Measurements from ENCODE around the gene MACROD2. TPM values are rescaled to one million over a fixed set of nuclear protein-coding genes. Genes with fewer than 3 reads are reported as not detected.

Gene MACROD2
- total RNA-seq, 1 experiment from 2014 or later, result not detected

DNA sequence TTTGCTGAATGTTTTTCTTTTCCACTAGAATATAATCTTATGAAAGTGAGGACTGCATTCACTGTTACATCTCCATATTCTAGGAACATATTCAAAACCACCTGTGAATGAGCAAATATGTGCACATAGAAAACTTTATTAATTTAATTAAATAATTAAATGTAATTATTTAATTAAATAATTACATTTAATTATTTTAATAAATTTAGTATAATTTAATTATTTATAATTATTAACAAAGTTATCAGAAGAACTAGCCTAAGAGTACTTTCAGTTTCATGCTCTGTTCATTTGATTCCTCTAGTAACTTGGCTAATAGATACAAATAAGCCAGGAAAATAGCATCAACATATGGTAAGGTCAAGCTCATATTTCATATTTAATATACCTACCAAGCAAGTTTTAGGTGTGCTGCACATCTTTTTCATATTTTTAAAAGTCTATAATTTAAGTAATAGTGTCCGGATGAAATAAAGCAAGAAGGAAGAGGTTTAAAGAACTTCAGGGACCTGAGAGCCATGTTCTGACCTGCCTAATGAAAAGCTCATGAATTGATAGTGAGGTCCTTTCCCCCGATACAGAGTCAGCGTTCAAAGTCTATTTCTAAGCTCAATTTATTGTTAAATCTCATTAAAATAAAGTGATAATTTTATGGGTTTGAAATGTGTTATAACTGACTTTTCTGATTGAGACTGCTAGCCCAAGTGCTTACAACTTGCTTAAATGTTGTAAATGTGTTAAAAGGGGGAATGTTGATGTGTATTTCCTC lies 703.5 kb downstream of the MACROD2 start:
- DNase-seq (ENCODE audit: low spot score), result no peak
- in situ Hi-C loops (cut with HindIII; ENCODE audit: low sequenced_read_pairs), result no loop called here

DNA sequence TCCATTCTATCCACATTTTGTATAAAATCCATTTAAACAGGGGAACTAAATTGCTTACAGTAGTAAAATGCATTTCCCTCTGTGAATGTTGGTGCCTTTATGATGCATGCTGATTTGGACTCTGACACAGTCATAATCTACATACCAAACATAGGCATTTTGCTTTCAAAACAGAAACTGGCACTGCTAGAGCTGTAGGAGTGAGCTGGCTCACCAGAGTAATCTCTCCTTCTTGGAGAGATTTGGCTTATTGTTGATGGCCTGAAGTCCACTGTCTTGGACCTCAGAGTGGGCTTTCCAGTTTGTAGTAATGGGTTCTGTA lies 705.3 kb downstream of the MACROD2 start:
- in situ Hi-C loops (cut with HindIII; ENCODE audit: low sequenced_read_pairs), result no loop called here
- no peak for DNase-seq (ENCODE audit: low spot score)

DNA sequence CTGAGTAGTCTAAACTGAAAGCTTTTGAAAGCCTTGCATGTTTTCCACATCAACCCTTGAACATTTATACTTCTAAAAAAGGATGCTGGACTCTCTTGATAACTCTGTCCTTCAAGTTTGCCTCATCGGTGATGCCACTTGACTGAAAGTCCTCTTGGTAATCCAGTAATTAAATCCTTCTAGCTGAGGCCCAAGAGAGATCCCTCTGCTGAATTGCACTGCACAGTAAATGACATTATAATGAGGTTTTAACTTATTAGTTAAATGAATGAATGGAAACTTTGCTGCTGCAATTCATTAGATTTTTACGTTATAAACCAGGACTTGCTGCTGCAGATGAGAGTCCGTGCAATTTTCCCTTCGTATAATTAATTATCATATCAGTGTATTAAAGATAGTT lies 706.0 kb downstream of the MACROD2 start:
- DNase-seq (ENCODE audit: low spot score), result no peak
- in situ Hi-C loops (cut with HindIII; ENCODE audit: low sequenced_read_pairs), result no loop called here

DNA sequence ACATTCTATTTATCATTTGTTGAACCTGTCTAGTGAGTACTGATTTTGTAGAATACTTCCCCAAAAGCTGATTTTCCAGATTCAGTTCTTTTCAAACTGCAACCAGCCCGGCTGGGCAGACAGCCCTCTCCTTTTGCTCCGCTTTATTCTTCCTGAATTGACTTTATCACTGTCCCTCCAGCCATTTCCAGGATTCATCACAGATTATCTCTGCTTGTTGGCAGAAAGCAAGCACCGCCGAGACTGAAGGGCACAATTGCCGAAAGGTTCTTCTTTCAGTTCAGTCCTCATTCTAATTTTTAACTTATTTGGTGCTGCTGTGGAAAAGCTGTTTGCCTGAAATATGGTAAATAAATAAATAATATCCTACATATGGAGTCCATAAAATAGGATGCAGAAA lies 711.2 kb downstream of the MACROD2 start:
- in situ Hi-C loops (cut with HindIII; ENCODE audit: low sequenced_read_pairs), result no loop called here

DNA sequence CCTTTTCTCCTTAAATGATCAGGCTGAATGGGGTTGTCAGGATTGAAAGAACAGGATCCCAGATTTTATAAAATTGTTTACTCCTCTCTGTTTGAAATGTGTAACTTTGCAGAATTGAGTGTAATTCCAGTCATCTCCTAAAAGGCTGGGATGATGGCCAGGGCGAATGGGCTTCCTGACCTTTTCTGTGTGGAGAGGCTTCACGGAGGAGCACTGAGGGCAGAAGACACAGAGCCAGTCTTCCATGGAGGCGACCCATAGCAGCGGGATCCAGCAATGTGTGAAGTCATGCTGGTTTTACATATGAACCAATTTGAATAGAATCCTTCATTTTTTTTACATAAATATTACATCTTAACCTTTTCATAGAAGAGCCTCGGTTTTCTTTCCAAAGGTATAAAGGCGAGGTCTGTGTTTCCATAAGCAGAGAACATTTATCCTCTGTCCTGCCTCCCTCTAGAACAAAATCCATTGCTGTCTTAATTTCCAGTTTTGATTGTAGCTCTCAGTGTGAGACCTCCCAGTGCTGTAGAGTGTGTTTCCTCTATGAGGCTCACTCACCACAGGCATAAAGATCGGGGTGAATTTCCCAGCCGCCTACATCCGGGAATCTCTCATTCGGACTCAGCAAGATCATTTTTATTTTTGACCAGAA lies 711.8 kb downstream of the MACROD2 start:
- DNase-seq (ENCODE audit: low spot score), result peak; percentile 64
- in situ Hi-C loops (cut with HindIII; ENCODE audit: low sequenced_read_pairs), result no loop called here

More for the DNA sequence above, 711.2 kb downstream of the MACROD2 start:
- peak; percentile 34 for DNase-seq (ENCODE audit: low spot score)

DNA sequence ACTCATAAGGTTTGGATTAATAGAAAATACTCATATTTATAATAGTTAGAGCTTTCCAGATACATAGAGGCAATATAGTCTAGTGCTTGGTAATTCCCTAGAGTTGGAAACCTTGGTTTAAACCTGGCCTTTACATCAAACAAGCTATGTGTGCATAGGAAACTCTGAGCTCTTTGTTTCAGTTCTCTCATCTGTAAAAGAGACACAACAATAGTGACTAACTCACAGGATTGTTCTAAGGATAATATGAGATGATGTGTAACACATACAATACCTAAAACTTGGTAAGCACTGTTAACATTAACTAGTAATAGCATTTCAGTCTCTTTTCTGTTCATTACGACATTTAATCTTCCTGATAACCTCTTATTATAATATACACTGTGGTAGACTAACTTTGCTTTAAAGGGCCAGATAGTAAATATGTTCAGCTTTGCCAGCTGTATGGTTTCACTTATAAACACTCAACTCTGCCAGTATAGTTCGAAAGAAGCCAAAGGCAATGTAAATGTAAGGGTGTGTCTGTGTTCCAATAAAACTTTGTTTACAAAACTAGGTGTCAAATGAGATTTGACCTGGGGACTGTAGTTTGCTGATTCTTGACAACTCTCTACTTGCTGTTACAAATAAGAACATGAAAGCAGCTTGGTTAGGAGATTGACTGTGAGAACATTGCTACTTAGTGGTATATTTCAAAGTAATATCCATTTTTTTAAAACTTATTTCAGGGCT lies 712.7 kb downstream of the MACROD2 start:
- in situ Hi-C loops (cut with HindIII; ENCODE audit: low sequenced_read_pairs), result no loop called here
- DNase-seq (ENCODE audit: low spot score), result no peak

DNA sequence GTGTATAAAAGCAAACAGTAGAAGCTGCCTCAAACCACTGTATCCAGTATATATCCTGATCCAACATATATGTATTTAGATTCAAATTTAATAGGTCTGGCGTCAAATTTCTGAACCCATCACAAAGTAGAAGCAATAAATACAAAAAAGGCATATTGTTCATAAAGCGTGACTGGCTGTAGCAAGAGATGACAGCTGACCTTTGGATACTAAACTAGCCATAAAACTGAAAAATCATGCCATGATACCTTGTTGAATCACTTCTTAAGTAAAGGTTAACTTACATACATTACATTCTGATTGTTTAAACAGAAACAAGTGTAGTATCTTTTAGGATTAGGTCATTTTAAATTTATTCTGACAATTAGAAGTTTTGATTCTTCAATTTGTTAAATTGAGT lies 714.1 kb downstream of the MACROD2 start:
- in situ Hi-C loops (cut with HindIII; ENCODE audit: low sequenced_read_pairs), result no loop called here
- no peak for DNase-seq (ENCODE audit: low spot score)

DNA sequence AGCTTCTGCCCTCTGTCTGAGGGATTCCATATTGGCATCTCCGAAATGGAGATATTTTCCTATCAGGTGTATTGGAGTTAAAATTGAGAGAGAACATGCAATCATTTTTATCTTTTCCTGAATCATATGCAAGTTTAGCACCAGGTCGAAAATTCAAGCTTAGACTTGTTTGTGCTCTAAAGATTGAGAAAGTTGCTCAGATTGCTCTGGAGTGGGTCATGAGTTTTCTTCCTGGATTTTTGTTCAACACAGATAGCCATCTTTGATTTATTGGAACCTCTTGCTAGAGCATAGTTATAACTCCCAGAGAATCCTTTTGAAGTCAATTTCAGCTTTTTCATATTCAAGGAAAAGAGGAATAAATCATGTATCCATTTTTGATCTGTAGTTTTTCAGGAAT lies 715.6 kb downstream of the MACROD2 start:
- in situ Hi-C loops (cut with HindIII; ENCODE audit: low sequenced_read_pairs), result no loop called here
- no peak for DNase-seq (ENCODE audit: low spot score)

DNA sequence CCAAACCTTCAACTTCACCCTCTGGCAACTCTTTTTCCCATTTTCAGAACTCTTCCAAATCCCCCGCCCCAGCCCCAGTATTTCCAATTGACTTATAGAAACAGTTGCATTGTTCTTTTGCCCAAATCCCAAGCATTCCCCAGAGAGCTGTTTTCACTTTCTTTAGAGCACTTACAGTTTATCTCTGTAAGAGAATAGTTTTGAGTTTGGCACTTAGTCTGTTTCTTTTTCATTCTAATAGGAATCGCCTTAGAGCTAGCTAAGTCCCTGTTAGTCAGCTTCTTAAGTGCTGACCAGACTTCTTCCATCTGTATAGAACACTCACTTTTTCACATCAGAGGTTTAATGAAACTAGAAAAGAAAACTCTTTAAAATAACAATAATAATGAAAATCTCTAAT lies 716.3 kb downstream of the MACROD2 start:
- in situ Hi-C loops (cut with HindIII; ENCODE audit: low sequenced_read_pairs), result no loop called here
- DNase-seq (ENCODE audit: low spot score), result no peak

DNA sequence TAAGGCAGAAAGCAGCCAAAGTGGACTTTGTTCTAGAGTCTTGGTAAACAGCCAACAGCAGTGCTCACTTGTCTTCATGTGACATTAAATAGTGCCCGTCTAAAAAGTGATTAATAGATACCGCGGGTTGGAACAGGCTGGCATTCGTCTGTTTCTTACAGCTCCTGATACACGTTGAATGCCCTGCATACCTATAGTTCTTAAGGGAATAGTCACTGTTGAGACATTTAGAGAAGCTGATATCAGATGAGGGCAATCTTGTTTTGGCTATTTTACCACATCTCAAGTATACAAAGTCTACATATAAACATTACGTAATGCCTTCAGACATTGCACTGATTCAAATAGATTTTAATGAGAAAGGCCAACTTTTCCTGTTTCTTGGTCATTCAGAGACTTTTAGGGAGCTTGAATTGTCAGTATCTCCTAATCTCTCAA lies 717.0 kb downstream of the MACROD2 start:
- DNase-seq (ENCODE audit: low spot score), result no peak
- in situ Hi-C loops (cut with HindIII; ENCODE audit: low sequenced_read_pairs), result no loop called here

DNA sequence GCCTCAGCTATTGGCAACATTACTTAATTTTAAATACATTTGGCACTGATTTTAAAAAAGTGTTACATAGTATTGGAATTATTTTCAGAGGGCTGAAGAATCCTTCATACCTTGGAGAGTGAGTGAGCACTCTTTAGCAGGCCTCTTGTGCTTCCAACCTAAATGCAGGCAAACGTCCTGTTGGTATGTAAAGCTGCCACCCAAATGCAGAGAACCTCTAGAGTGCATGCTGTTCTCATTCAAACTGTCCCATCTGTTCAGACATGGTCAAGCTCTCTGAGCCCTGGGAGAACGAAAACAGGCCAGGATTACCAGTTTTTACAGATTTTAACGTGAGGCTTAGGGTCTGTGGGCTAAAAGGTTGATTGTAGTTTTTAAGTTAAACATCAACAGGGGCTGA lies 720.1 kb downstream of the MACROD2 start:
- in situ Hi-C loops (cut with HindIII; ENCODE audit: low sequenced_read_pairs), result no loop called here
- DNase-seq (ENCODE audit: low spot score), result peak; percentile 88

DNA sequence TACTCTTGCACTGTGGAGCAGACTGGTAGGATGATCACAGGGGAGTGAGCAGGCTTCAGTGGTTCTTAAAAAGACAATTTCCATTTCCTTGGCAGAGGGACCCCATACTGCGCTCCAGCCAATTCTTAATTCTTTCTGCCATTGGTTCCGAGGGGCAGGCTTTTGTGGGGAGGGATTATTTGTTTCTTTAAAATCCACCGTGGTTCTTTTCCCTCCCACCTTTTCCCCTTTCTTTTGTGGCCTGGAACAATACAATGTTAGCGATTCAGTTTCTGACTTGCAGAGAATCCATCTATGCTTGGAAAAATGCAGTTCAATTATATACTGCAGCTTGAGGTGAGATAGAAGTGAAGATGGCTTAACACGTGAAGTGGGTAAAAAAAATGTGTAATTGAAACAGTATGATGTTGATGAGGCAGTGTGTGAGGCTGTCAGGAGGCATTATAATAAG lies 721.1 kb downstream of the MACROD2 start:
- in situ Hi-C loops (cut with HindIII; ENCODE audit: low sequenced_read_pairs), result no loop called here
- DNase-seq (ENCODE audit: low spot score), result peak; percentile 70

DNA sequence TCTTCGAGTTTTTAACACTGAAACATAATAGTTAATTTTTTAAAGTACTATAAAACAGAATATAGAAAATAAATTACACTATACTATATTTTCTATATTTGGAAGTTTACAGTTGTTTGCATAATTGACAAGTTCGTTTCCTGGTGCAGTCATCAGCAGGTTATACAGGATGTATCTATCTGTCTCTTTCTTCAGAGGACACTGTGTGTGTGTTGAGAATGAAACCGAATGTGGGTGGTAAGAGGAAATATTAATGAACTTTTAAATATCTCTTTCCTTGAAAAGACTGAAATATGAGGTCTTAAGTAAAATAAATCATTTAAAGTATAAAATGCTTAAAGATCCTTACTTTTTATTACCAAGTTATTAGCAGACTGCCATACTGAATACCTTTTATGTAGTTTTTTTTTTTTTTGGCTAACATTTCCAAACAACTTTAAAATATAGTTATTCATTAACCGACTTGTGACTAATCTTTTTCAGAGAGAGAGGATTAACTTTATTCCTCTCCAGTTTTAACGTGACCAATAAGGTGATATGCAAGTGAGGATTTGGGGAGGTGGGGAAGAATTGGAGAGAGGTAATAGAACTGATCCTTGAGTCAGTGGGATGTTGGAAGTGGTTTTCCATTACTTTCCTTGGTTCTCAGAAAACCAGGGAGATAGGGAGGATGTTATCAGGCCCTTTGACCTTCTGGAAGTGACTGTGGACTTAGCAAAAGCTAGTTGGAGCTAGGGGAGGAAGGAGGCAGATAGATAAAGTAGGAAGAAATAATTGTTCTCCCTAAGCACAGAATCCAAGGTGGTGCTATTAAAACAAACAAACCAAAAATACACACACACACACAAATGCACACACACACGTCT lies 722.1 kb downstream of the MACROD2 start:
- in situ Hi-C loops (cut with HindIII; ENCODE audit: low sequenced_read_pairs), result no loop called here
- no peak for DNase-seq (ENCODE audit: low spot score)

DNA sequence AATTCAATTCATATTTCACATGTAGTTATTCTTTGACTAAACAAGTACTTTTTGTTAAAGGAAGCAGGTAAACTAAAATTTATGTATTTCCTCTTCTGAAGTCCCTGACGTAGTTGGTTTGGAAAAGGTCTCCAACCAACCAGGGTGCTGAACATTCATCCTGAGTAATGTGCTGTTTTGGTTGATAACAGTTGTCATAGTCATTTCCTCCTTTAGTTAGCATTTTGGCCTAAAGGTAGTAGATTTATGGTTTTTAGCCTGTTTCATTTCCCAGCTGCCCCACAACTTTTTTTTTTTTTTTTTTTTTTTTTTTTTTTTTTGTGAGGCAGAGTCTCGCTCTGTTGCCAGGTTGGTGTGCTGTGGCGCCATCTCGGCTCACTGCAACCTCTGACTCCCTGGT lies 724.9 kb downstream of the MACROD2 start:
- in situ Hi-C loops (cut with HindIII; ENCODE audit: low sequenced_read_pairs), result no loop called here

DNA sequence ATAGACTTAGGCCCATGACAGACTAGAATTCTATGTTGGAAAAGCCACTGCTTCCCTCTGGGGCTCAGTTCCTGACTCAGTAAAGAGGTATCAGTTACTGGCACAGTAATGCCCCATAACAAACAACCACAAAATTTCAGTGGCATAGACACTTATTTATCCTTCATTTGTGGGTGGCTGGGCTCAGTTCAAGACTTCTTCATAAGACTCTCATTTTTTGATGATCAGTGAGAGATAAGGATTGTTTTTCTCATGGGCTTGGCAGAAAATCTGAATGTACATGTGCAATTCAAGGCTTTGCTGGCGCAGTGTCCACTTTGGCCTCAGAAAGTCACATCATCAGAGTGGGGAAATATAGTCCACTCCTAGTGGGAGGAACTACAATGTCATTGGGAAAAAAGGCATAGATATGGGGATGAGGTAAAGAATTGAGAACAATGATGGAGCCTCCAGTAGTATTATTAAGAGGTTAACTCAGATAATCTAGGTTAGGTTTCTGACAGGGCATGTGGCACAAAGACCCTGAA lies 726.7 kb downstream of the MACROD2 start:
- no peak for DNase-seq (ENCODE audit: low spot score)
- in situ Hi-C loops (cut with HindIII; ENCODE audit: low sequenced_read_pairs), result no loop called here

More for the DNA sequence above, 724.9 kb downstream of the MACROD2 start:
- no peak for DNase-seq (ENCODE audit: low spot score)

DNA sequence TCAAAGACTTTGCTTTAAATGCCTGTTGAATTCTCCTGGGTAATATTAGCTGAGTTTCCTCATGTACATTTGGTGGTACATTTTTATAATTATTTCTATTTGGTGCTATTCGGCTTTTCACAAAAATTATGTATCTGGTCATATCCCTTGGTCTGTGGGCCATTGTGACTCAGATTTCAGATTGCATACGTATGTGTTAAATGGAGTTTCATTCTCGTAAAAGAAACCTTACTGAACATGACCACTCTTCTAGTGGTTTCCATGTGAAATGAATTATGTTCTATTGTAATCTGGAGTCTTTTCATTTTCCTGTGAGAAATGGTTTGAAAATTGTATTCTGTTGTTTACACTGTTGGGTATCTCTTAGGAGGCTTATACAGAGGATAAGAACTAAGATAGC lies 728.3 kb downstream of the MACROD2 start:
- in situ Hi-C loops (cut with HindIII; ENCODE audit: low sequenced_read_pairs), result no loop called here
- no peak for DNase-seq (ENCODE audit: low spot score)

DNA sequence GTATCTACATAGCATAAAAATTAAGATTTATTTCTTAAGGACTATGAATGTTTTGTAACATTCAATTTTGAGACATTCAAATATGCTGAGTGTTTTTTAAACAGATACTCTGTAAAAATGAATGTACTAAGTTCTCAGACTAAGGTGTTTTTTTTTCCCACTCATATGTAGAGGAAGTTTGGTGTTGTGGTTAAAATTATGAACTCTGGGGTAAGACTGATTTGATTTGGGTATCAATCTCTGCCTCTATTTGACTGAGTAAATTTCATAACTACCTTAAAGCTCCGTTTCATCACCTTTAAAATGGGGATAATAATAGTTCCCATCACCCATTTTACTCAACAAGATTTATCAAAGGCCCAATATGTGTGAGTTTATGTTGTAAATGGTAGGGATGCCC lies 728.7 kb downstream of the MACROD2 start:
- in situ Hi-C loops (cut with HindIII; ENCODE audit: low sequenced_read_pairs), result no loop called here
- no peak for DNase-seq (ENCODE audit: low spot score)

DNA sequence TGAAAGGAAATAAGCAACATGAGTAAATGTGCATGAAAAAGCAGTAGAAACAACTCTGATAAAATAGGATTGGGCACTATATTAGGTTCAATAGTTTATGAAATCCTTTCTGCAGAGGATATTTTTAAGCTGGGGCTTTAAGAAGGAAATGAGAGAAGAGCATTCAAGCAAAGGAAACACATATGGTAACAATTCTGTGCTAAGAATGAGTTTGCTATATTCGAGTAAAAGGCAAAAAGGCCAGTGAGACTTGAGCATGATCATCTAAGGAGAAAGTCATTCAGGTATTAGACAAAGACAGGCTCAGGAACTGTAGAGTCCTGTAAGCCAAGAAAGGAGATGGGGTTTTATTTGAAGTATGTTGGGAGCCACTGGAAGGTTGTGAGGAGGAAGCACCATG lies 729.2 kb downstream of the MACROD2 start:
- DNase-seq (ENCODE audit: low spot score), result peak; percentile 84
- in situ Hi-C loops (cut with HindIII; ENCODE audit: low sequenced_read_pairs), result no loop called here

DNA sequence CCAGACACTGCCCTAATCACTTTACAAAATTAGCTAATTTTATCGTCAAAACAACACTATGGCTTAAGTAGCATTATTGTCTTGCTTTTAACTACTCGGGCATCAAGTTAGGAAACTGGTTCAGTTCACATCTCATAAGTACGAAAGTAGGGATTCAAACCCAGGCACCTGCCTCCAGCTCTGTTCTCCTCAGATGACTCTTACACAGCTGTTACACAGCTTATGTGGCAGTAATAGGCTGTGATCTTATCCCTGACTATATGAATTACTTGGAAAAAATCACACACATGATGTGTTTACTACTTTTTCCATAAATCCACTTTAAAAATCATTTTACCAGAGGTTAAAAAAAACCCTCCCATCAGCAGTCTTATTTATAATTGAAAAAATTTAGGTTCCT lies 731.3 kb downstream of the MACROD2 start:
- in situ Hi-C loops (cut with HindIII; ENCODE audit: low sequenced_read_pairs), result no loop called here
- no peak for DNase-seq (ENCODE audit: low spot score)

All from G401 (cell line).